NOMO-1 treated with dmso at 0.1 percent for 144 hours (cell line): ENCODE results near the gene ZNF554.
"Not testable (repeated sequence)": the region's sequence is repeated elsewhere in the genome, so short reads cannot be mapped to it uniquely, and the experiment has no call there.

Experiments used
- DNase-seq: peaks from one replicate; lab custom pipeline; 2025; ENCODE audit not compliant: unreplicated experiment; lab: John Stamatoyannopoulos, UW

ZNF554 gene

GRCh38 chr19:2790557-2791271, 29.0 kb upstream of the ZNF554 start:
- DNase-seq: no peak

GRCh38 chr19:2791440-2791839, 28.2 kb upstream of the ZNF554 start:
- no peak for DNase-seq

GRCh38 chr19:2791876-2792275, 27.8 kb upstream of the ZNF554 start:
- no peak for DNase-seq

GRCh38 chr19:2792666-2793065, 27.0 kb upstream of the ZNF554 start:
- DNase-seq: not testable (repeated sequence)

GRCh38 chr19:2793126-2793525, 26.5 kb upstream of the ZNF554 start:
- DNase-seq: no peak

GRCh38 chr19:2793577-2793976, 26.1 kb upstream of the ZNF554 start:
- DNase-seq: no peak

- DNase-seq: no peak
Measured at GRCh38 chr19:2795827-2796658, 23.6 kb upstream of the ZNF554 start.

GRCh38 chr19:2796659-2797266, 22.9 kb upstream of the ZNF554 start:
- no peak for DNase-seq

- DNase-seq: no peak
Measured at GRCh38 chr19:2797280-2797679, 22.4 kb upstream of the ZNF554 start.

- DNase-seq: no peak
Measured at GRCh38 chr19:2798158-2798685, 21.4 kb upstream of the ZNF554 start.

- no peak for DNase-seq
Measured at GRCh38 chr19:2798733-2799132, 20.9 kb upstream of the ZNF554 start.

GRCh38 chr19:2799273-2800020, 20.2 kb upstream of the ZNF554 start:
- DNase-seq: no peak

- DNase-seq: no peak
Measured at GRCh38 chr19:2800506-2800905, 19.2 kb upstream of the ZNF554 start.

- no peak for DNase-seq
Measured at GRCh38 chr19:2802826-2803225, 16.8 kb upstream of the ZNF554 start.

GRCh38 chr19:2803486-2804155, 16.0 kb upstream of the ZNF554 start:
- DNase-seq: no peak

GRCh38 chr19:2804156-2805004, 15.3 kb upstream of the ZNF554 start:
- DNase-seq: no peak

GRCh38 chr19:2805261-2805900, 14.3 kb upstream of the ZNF554 start:
- DNase-seq: no peak

- DNase-seq: no peak
Measured at GRCh38 chr19:2805991-2806649, 13.5 kb upstream of the ZNF554 start.
